ENCODE results near the gene KRT74.
A peak's percentile ranks its signal among the peaks of the same experiment; 100 is the strongest.
"Not testable (repeated sequence)": the region's sequence is repeated elsewhere in the genome, so short reads cannot be mapped to it uniquely, and the experiment has no call there.

KRT74 gene

GRCh38 chr12:52602552-52602951, 28.9 kb upstream of the KRT74 start:
- DNase-seq (ENCODE audit: low read depth): no peak

GRCh38 chr12:52601671-52602070, 28.0 kb upstream of the KRT74 start:
- no peak for DNase-seq (ENCODE audit: low read depth)

GRCh38 chr12:52600941-52601481, 27.4 kb upstream of the KRT74 start, which contains the start of gene KRT72:
Gene KRT72, minus strand, starts transcription at chr12:52601463. Its CDS starts 11 bp downstream, at chr12:52601452.
- no peak for DNase-seq (ENCODE audit: low read depth)

GRCh38 chr12:52600475-52600874, 26.8 kb upstream of the KRT74 start:
- DNase-seq (ENCODE audit: low read depth): no peak

GRCh38 chr12:52600071-52600470, 26.4 kb upstream of the KRT74 start:
- DNase-seq (ENCODE audit: low read depth): no peak

GRCh38 chr12:52598966-52599365, 25.3 kb upstream of the KRT74 start:
- DNase-seq (ENCODE audit: low read depth): no peak

GRCh38 chr12:52594237-52594636, 20.6 kb upstream of the KRT74 start:
- DNase-seq (ENCODE audit: low read depth): not testable (repeated sequence)

- DNase-seq (ENCODE audit: low read depth): no peak
Observed at GRCh38 chr12:52591521-52591920, 17.9 kb upstream of the KRT74 start.

GRCh38 chr12:52590021-52590420, 16.4 kb upstream of the KRT74 start:
- DNase-seq (ENCODE audit: low read depth): no peak

- DNase-seq (ENCODE audit: low read depth): no peak
Observed at GRCh38 chr12:52587563-52587962, 13.9 kb upstream of the KRT74 start.

GRCh38 chr12:52585946-52586345, 12.3 kb upstream of the KRT74 start:
- no peak for DNase-seq (ENCODE audit: low read depth)

GRCh38 chr12:52585066-52585465, 11.4 kb upstream of the KRT74 start:
- no peak for DNase-seq (ENCODE audit: low read depth)

GRCh38 chr12:52584156-52584682, 10.6 kb upstream of the KRT74 start:
- no peak for DNase-seq (ENCODE audit: low read depth)

GRCh38 chr12:52582971-52583456, 9.4 kb upstream of the KRT74 start:
- peak; percentile 28 for DNase-seq (ENCODE audit: low read depth)

- no peak for DNase-seq (ENCODE audit: low read depth)
Observed at GRCh38 chr12:52582486-52582885, 8.8 kb upstream of the KRT74 start.

GRCh38 chr12:52581481-52581880, 7.8 kb upstream of the KRT74 start:
- peak; percentile 6 for DNase-seq (ENCODE audit: low read depth)

- DNase-seq (ENCODE audit: low read depth): no peak
Observed at GRCh38 chr12:52581066-52581465, 7.4 kb upstream of the KRT74 start.

- no peak for DNase-seq (ENCODE audit: low read depth)
Observed at GRCh38 chr12:52580496-52580895, 6.9 kb upstream of the KRT74 start.

GRCh38 chr12:52579468-52580465, 6.1 kb upstream of the KRT74 start:
- no peak for DNase-seq (ENCODE audit: low read depth)

GRCh38 chr12:52578469-52578868, 4.8 kb upstream of the KRT74 start:
- DNase-seq (ENCODE audit: low read depth): no peak

- no peak for DNase-seq (ENCODE audit: low read depth)
Observed at GRCh38 chr12:52577316-52577715, 3.7 kb upstream of the KRT74 start.

- DNase-seq (ENCODE audit: low read depth): no peak
Observed at GRCh38 chr12:52575948-52576347, 2.3 kb upstream of the KRT74 start.

GRCh38 chr12:52575256-52575655, 1.6 kb upstream of the KRT74 start:
- DNase-seq (ENCODE audit: low read depth): no peak

All from GM04504 (cell line).